OCI-LY7 (cell line): ENCODE results near the gene NHERF2. TPM values are rescaled to one million over a fixed set of nuclear protein-coding genes. Genes with fewer than 3 reads are reported as not detected.
A peak's percentile ranks its signal among the peaks of the same experiment; 100 is the strongest.

Experiments
- BruUV-seq: library from RNA; stranded (reverse); fragments of 400-500 nt; replicated peaks from 2 replicates; lab custom pipeline; 2021; lab: Mats Ljungman, UMichigan
- CTCF ChIA-PET: fragments of 300-600 bp; sonication (Branson Sonifier 250); formaldehyde crosslinking; loops from one replicate; lab custom pipeline; 2022; ENCODE audit warnings: antibody characterized with exemption; ENCODE audit not compliant: unreplicated experiment; lab: Charles Lee
- POLR2A ChIA-PET: fragments of 300-600 bp; sonication (Branson Sonifier 250); formaldehyde crosslinking; loops from one replicate; lab custom pipeline; 2022; ENCODE audit warnings: antibody characterized with exemption; lab: Charles Lee
- DNase-seq: peaks from one replicate; pipeline ENCODE4 v3.0.0-alpha.2; 2015; ENCODE audit warnings: low spot score
- H2AFZ ChIP-seq: fragments of 200-600 bp; sonication (generic), shearing (Covaris generic); 2 replicates; pipeline ENCODE4 v1.6.1; 2014; ENCODE audit warnings: mild to moderate bottlenecking, antibody characterized with exemption, low read length, moderate library complexity
- H3K27ac ChIP-seq: fragments of 200-600 bp; sonication (generic); 2 replicates; pipeline ENCODE4 v1.5.1; 2014; ENCODE audit warnings: mixed run types, low read depth, mild to moderate bottlenecking, moderate library complexity, low read length, inconsistent platforms; ENCODE audit not compliant: poor library complexity, severe bottlenecking
- H3K36me3 ChIP-seq: fragments of 200-600 bp; sonication (generic); 2 replicates; pipeline ENCODE4 v1.6.1; 2014; ENCODE audit warnings: mild to moderate bottlenecking, antibody characterized with exemption, low read length, moderate library complexity, mixed read lengths; ENCODE audit not compliant: insufficient read depth
- H3K4me1 ChIP-seq: fragments of 200-600 bp; sonication (generic); 2 replicates; pipeline ENCODE4 v1.5.1; 2014; ENCODE audit warnings: mild to moderate bottlenecking, low read length; ENCODE audit not compliant: insufficient read depth, poor library complexity, severe bottlenecking
- H3K4me2 ChIP-seq: fragments of 200-600 bp; sonication (generic); 2 replicates; pipeline ENCODE4 v1.6.1; 2014; ENCODE audit warnings: mild to moderate bottlenecking, low read length
- H3K4me3 ChIP-seq: fragments of 200-600 bp; sonication (generic); 2 replicates; pipeline ENCODE4 v1.5.1; 2014; ENCODE audit warnings: mild to moderate bottlenecking, low read depth, low read length; ENCODE audit not compliant: poor library complexity, severe bottlenecking
- H3K79me2 ChIP-seq: fragments of 200-600 bp; sonication (generic); 2 replicates; pipeline ENCODE4 v1.6.1; 2016; ENCODE audit warnings: low read depth, mild to moderate bottlenecking, low read length, moderate library complexity, mixed read lengths; ENCODE audit not compliant: insufficient read depth
- H3K9me2 ChIP-seq: fragments of 200-600 bp; sonication (generic); 2 replicates; pipeline ENCODE4 v1.6.1; 2016; ENCODE audit warnings: mild to moderate bottlenecking, low read length, mixed read lengths; ENCODE audit not compliant: insufficient read depth
- H3K9me3 ChIP-seq: fragments of 200-600 bp; sonication (generic); 2 replicates; pipeline ENCODE4 v1.6.1; 2014; ENCODE audit warnings: mild to moderate bottlenecking, mixed run types, low read length, mixed read lengths
- H4K20me1 ChIP-seq: fragments of 200-600 bp; sonication (generic); 2 replicates; pipeline ENCODE4 v1.6.1; 2014; ENCODE audit warnings: mild to moderate bottlenecking, antibody characterized with exemption, low read length, moderate library complexity, mixed read lengths; ENCODE audit not compliant: insufficient read depth
- CTCF ChIP-seq: fragments of 200-600 bp; sonication (generic); conservative IDR thresholded peaks from 2 replicates; pipeline ENCODE4 v1.5.1; 2014; ENCODE audit warnings: mild to moderate bottlenecking, antibody characterized with exemption, low read length, moderate library complexity, mixed read lengths
- EZH2phosphoT487 ChIP-seq: fragments of 200-600 bp; sonication (generic); IDR thresholded peaks from 2 replicates; pipeline ENCODE4 v1.6.1; 2018; ENCODE audit warnings: low read depth, borderline replicate concordance, mild to moderate bottlenecking, mixed run types, antibody characterized with exemption, low read length, moderate library complexity, mixed read lengths
- intact Hi-C: fragments of 100-400 bp; cut with micrococcal nuclease; formaldehyde crosslinking; loops from one replicate; pipeline ENCODE4 v1.10.0; 2022; ENCODE audit not compliant: unreplicated experiment
- total RNA-seq, 2 experiments: library from RNA; depleted of rRNA in 1 of 2; stranded (reverse); fragments of >200 nt in 1 of 2; shearing (Covaris generic) in 1 of 2; gene quantifications; 2 replicates each; pipeline ENCODE4 v1.2.3, GENCODE V29; 2014 to 2022

The NHERF2 gene
- total RNA-seq, 2 experiments from 2014 or later: 0.27 TPM; not detected in 1

- H2AFZ ChIP-seq: no peak overlapping the region
- peaks cover 10% of the 10 kb centered on the region for H4K20me1 ChIP-seq
- no peaks in the 10 kb centered on the region for H3K9me3 ChIP-seq
- intact Hi-C loops: loop anchor here (2.0 kb wide), 1 partner anchor 65 kb away; the partner anchor contains the start of gene MSRB1
- CTCF ChIA-PET: interaction anchor here (0.5 kb wide), 1 partner anchor 97 kb away, joined by 6 read pairs; no protein-coding TSS in a partner anchor
- TF ChIP-seq EZH2phosphoT487: no peak
- no peak for TF ChIP-seq CTCF
- peak overlapping the region; percentile 98 for H3K4me2 ChIP-seq
- H3K9me2 ChIP-seq: no peaks in the 10 kb centered on the region
- peak; percentile 53 for DNase-seq
- POLR2A ChIA-PET: interaction anchor here (1.0 to 1.5 kb wide), 2 partner anchors 48 to 147 kb away, joined by 4 read pairs; partner anchors contain the start of gene TRAF7
- peaks cover 22% of the 10 kb centered on the region for H3K36me3 ChIP-seq
- H3K27ac ChIP-seq: peak overlapping the region; percentile 62
- peak overlapping the region; percentile 93 for H3K4me3 ChIP-seq
- peaks cover 36% of the 10 kb centered on the region for H3K4me1 ChIP-seq
- BruUV-seq: no TSS peak
- peaks cover 42% of the 10 kb centered on the region for H3K79me2 ChIP-seq
Measured at GRCh38 chr16:2008009-2008526, 18.6 kb upstream of the NHERF2 start.

GRCh38 chr16:2008631-2009163 lies 18.0 kb upstream of the NHERF2 start:
- ChIA-PET POLR2A (interaction anchor here (0.9 to 1.1 kb wide), 3 partner anchors 37 to 147 kb away, joined by 3 to 4 read pairs (median 3); partner anchors contain the start of genes TBL3 and TRAF7), CTCF (interaction anchor here (0.5 kb wide), 1 partner anchor 98 kb away, joined by 6 read pairs; no protein-coding TSS in a partner anchor)
- Histone ChIP-seq H2AFZ (no peak overlapping the region), H3K27ac (peak overlapping the region; percentile 62), H3K9me2 (no peaks in the 10 kb centered on the region), H3K4me2 (peak overlapping the region; percentile 98), H3K4me3 (peak overlapping the region; percentile 93), H3K4me1 (peaks cover 36% of the 10 kb centered on the region), H4K20me1 (peaks cover 10% of the 10 kb centered on the region; the same call in 1 of the 2 replicates), H3K9me3 (no peaks in the 10 kb centered on the region), H3K79me2 (peaks cover 42% of the 10 kb centered on the region), H3K36me3 (peaks cover 16% of the 10 kb centered on the region; the same call in 1 of the 2 replicates)
- intact Hi-C loops: loop anchor here (2.0 kb wide), 1 partner anchor 66 kb away; the partner anchor contains the start of gene MSRB1
- TF ChIP-seq EZH2phosphoT487: no peak
- TF ChIP-seq CTCF: peak; percentile 14; the same call in 1 of the 2 replicates
- BruUV-seq: no TSS peak
- DNase-seq: peak; percentile 42
